ENCODE results near the gene COX17. TPM values are rescaled to one million over a fixed set of nuclear protein-coding genes. Genes with fewer than 3 reads are reported as not detected.

COX17 gene
- total RNA-seq, 4 donors from 2014 or later, result 12.8 to 73.0 (median 46.0) TPM

GRCh38 chr3:119626196-119626595 lies 51.0 kb downstream of the COX17 start:
- H3K27ac ChIP-seq, result no peak overlapping the region
- TF ChIP-seq POLR2A (IDR thresholded peaks at IDR 0.05), result no peak
- no peak for TF ChIP-seq CTCF (IDR thresholded peaks at IDR 0.05)
- H3K9me3 ChIP-seq, result no peaks in the 10 kb centered on the region
- intact Hi-C loops (cut with DNase I), result no loop called here
- H3K27me3 ChIP-seq, result no peaks in the 10 kb centered on the region
- peaks cover 0 to 11% of the 10 kb centered on the region in 2 donors for H3K4me1 ChIP-seq
- H3K4me3 ChIP-seq (replicated peaks in 1 of 3), result no peak overlapping the region
- H3K36me3 ChIP-seq, result no peaks in the 10 kb centered on the region
- DNase-seq, result no peak
- WGBS, 2 donors, result 88 to 89% methylated on average over 1 of the region's 1 CpG

- DNase-seq, result no peak
- TF ChIP-seq POLR2A (IDR thresholded peaks at IDR 0.05), result no peak
- H3K27ac ChIP-seq, result no peak overlapping the region
- intact Hi-C loops (cut with DNase I), result no loop called here
- 79 to 86% methylated on average over 8 of the region's 8 CpGs for WGBS, 2 donors
- no peak overlapping the region for H3K4me3 ChIP-seq (replicated peaks in 1 of 3)
- H3K27me3 ChIP-seq, result no peaks in the 10 kb centered on the region
- H3K9me3 ChIP-seq, result no peaks in the 10 kb centered on the region
- no peaks in the 10 kb centered on the region for H3K36me3 ChIP-seq
- peaks cover 0 to 11% of the 10 kb centered on the region in 2 donors for H3K4me1 ChIP-seq
Measured at GRCh38 chr3:119625451-119626153, 51.6 kb downstream of the COX17 start.

DNA sequence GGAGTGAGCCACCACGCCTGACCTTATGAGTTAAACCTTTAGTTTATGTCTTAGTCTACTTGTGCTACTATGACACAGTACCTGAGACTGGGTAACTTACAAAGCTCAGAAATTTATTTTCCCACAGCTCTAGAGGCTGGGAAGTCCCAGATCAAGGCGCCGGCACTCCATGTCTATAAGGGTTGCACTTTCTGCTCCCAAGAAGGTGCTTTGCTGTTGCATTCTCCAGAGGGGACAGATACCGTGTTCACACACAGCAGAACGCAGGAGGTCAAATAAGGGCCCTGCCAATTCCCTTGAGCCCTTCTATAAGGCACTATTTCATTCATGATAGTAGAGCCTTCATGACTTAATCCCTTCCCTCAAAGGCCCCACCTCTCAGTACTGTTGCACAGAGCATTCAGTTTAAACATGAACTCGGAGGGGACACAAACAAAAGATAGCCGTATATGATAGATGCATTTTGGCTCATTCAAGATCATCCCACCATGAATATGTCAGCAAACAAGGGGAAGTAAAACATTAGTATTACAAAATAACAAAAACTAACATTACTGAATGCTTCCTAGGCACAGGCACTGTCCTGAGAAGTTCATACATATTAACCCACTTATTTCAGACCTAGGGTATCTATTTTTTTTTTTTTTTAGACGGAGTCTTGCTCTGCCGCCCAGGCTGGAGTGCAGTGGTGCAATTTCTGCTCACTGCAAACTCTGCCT lies 53.0 kb downstream of the COX17 start:
- intact Hi-C loops (cut with DNase I), result no loop called here
- Histone ChIP-seq H3K4me3 (replicated peaks in 1 of 3) (no peak overlapping the region), H3K4me1 (peaks cover 0 to 8% of the 10 kb centered on the region in 2 donors), H3K9me3 (no peaks in the 10 kb centered on the region), H3K36me3 (no peaks in the 10 kb centered on the region), H3K27ac (no peak overlapping the region), H3K27me3 (no peaks in the 10 kb centered on the region)
- no peak for DNase-seq
- WGBS, 2 donors, result 92 to 94% methylated on average over 9 of the region's 9 CpGs
- no peak for TF ChIP-seq POLR2A (IDR thresholded peaks at IDR 0.05)
- TF ChIP-seq CTCF (IDR thresholded peaks at IDR 0.05), result no peak

- no peak for DNase-seq
- 96 to 97% methylated on average over 5 of the region's 5 CpGs for WGBS, 2 donors
Measured at GRCh38 chr3:119620899-119621298, 56.3 kb downstream of the COX17 start.

More at GRCh38 chr3:119620899-119621298, 56.3 kb downstream of the COX17 start:
- intact Hi-C loops (cut with DNase I), result no loop called here
- no peak for TF ChIP-seq POLR2A (IDR thresholded peaks at IDR 0.05)
- TF ChIP-seq CTCF (IDR thresholded peaks at IDR 0.05), result no peak
- Histone ChIP-seq H3K27me3 (no peaks in the 10 kb centered on the region), H3K27ac (no peak overlapping the region), H3K9me3 (no peaks in the 10 kb centered on the region), H3K4me1 (no peaks in the 10 kb centered on the region), H3K4me3 (replicated peaks in 1 of 3) (no peak overlapping the region), H3K36me3 (no peaks in the 10 kb centered on the region)

Other genes with a start within 250 kb of the COX17 start
- 10 to 100 TPM; 48.1 to 84.1 (median 59.8) TPM for gene TMEM39A, start 213.8 kb downstream of the COX17 start, total RNA-seq
- gene POGLUT1, start 208.4 kb downstream of the COX17 start, total RNA-seq, result 10 to 100 TPM in 2 of 4 donors, 1 to 10 TPM in 2; 9.4 to 14.2 (median 10.3) TPM
- gene TIMMDC1, start 178.9 kb downstream of the COX17 start, total RNA-seq, result 10 to 100 TPM; 34.2 to 78.5 (median 48.6) TPM
- gene CD80, start 117.8 kb downstream of the COX17 start, total RNA-seq, result 1 to 10 TPM in 3 of 4 donors, under 1 TPM in 1; 0.83 to 2.3 (median 1.1) TPM
- gene ADPRH, start 97.9 kb downstream of the COX17 start, total RNA-seq, result 10 to 100 TPM in 3 of 4 donors, 1 to 10 TPM in 1; 8.7 to 16.0 (median 14.5) TPM
- gene PLA1A, start 79.5 kb downstream of the COX17 start, total RNA-seq, result 1 to 10 TPM; 2.0 to 6.7 (median 3.9) TPM
- 1 to 10 TPM; 1.9 to 5.4 (median 4.6) TPM for gene POPDC2, start 16.8 kb downstream of the COX17 start, total RNA-seq
- 10 to 100 TPM in 3 of 4 donors, 1 to 10 TPM in 1; 9.4 to 28.0 (median 22.8) TPM for gene CFAP91, start 25.6 kb upstream of the COX17 start, total RNA-seq
- gene NR1I2, start 104.7 kb upstream of the COX17 start, total RNA-seq, result under 1 TPM in 2 of 4 donors, not detected in 2; 0.54 to 0.67 TPM